C4-2B (cell line): ENCODE results near the gene SHCBP1L.

ENCODE experiments used
- ZFX ChIP-seq: fragments of 450-650 bp; IDR thresholded peaks from 2 replicates; pipeline ENCODE4 v1.6.1; 2017
- TF ChIP-seq, protein P1 (sequence below): fragments of 450-650 bp; conservative IDR thresholded peaks from 2 replicates; pipeline ENCODE4 v1.5.1; 2017; ENCODE audit warnings: mild to moderate bottlenecking

DNA sequence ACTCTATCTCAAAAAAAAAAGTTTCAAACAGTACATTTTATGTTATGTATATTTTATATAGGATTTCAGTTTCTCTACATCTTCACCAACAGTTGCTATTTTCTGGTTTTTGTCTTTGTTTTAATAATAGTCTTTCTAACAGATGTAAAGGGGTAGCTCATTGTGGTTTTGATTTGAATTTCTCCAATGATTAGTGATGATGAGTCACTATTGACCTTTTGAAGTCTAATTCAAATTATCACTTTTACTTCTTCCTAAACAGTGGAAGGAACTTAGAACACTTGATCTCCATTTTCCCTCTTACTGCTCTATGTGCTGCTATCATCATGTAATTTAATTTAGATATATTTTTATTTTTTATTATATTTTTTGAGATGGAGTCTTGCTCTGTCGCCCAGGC, 31.7 kb upstream of the SHCBP1L start:
- TF ChIP-seq, protein P1, sequence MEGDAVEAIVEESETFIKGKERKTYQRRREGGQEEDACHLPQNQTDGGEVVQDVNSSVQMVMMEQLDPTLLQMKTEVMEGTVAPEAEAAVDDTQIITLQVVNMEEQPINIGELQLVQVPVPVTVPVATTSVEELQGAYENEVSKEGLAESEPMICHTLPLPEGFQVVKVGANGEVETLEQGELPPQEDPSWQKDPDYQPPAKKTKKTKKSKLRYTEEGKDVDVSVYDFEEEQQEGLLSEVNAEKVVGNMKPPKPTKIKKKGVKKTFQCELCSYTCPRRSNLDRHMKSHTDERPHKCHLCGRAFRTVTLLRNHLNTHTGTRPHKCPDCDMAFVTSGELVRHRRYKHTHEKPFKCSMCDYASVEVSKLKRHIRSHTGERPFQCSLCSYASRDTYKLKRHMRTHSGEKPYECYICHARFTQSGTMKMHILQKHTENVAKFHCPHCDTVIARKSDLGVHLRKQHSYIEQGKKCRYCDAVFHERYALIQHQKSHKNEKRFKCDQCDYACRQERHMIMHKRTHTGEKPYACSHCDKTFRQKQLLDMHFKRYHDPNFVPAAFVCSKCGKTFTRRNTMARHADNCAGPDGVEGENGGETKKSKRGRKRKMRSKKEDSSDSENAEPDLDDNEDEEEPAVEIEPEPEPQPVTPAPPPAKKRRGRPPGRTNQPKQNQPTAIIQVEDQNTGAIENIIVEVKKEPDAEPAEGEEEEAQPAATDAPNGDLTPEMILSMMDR: no peak
- no peak for TF ChIP-seq ZFX
